ENCODE measurements around the gene VMAC. TPM values are rescaled to one million over a fixed set of nuclear protein-coding genes. Genes with fewer than 3 reads are reported as not detected.

Gene VMAC
- total and polyA plus RNA-seq, 9 of the 15 experiments (the other 6 are each of a cell fraction or from before 2014, with no cell fraction given) = 0.03 to 3.4 (median 1.1) TPM

- TF ChIP-seq ETS1 (conservative IDR thresholded peaks at IDR 0.05; ENCODE audit: control insufficient read depth, low read depth, low read length) (peak; percentile 73; the same call in 1 of the 2 replicates), RAD51 (IDR thresholded peaks at IDR 0.05; ENCODE audit: borderline replicate concordance, low read depth) (no peak), SMC3 (conservative IDR thresholded peaks at IDR 0.05; ENCODE audit: insufficient read depth, low read depth, low read length) (no peak), ZBTB43 (CRISPR knock-in tag; IDR thresholded peaks at IDR 0.05) (no peak), HDGF (IDR thresholded peaks at IDR 0.05) (peak; percentile 84), CBX5 (IDR thresholded peaks at IDR 0.05; ENCODE audit: borderline replicate concordance, low read depth) (no peak), ASH1L (IDR thresholded peaks at IDR 0.05; ENCODE audit: borderline replicate concordance, low read depth, partially characterized antibody) (peak; percentile 45), NCOA4 (IDR thresholded peaks at IDR 0.05; ENCODE audit: partially characterized antibody) (no peak), PKNOX1 (IDR thresholded peaks at IDR 0.05) (peak; percentile 94), MTA3 (IDR thresholded peaks at IDR 0.05; ENCODE audit: borderline replicate concordance) (0 out of 2 replicates have a peak, but pooled peaks have one; percentile 39), FOXK2 (conservative IDR thresholded peaks at IDR 0.05 in 1 of 2, IDR thresholded peaks at IDR 0.05 in 1 of 2; ENCODE audit: low read depth in 2 of 2) (peak in 1 of 2 experiments; percentile 24; a peak in 1 of 4 replicates), SMAD4 (CRISPR knock-in tag; conservative IDR thresholded peaks at IDR 0.05) (peak; percentile 46; the same call in 1 of the 2 replicates), MCM2 (IDR thresholded peaks at IDR 0.05; ENCODE audit: low read depth) (no peak), HMGN3 (IDR thresholded peaks at IDR 0.05; ENCODE audit: borderline replicate concordance, extremely low read depth, insufficient read length, low read depth, low read length) (peak; percentile 38), ZNF79 (CRISPR knock-in tag; IDR thresholded peaks at IDR 0.05; ENCODE audit: low read depth) (no peak), CAMTA2 (CRISPR knock-in tag; conservative IDR thresholded peaks at IDR 0.05) (no peak), NFRKB (IDR thresholded peaks at IDR 0.05; ENCODE audit: low read depth) (no peak), CTBP1 (IDR thresholded peaks at IDR 0.05; ENCODE audit: borderline replicate concordance) (peak; percentile 62; the same call in 1 of the 2 replicates), SMAD2 (IDR thresholded peaks at IDR 0.05; ENCODE audit: low read depth, low read length) (no peak), MTA1 (IDR thresholded peaks at IDR 0.05; ENCODE audit: borderline replicate concordance) (no peak), BMI1 (IDR thresholded peaks at IDR 0.05; ENCODE audit: low read length) (no peak), RBM25 (IDR thresholded peaks at IDR 0.05; ENCODE audit: low read depth, low read length, severe bottlenecking) (peak; percentile 1), ZNF263 (CRISPR knock-in tag; IDR thresholded peaks at IDR 0.05; ENCODE audit: borderline replicate concordance) (no peak)
Measured at GRCh38 chr19:5904352-5905113, at the start of gene VMAC (continued).
